Measurements from ENCODE around the gene CDC42BPB. TPM values are rescaled to one million over a fixed set of nuclear protein-coding genes. Genes with fewer than 3 reads are reported as not detected.

The CDC42BPB gene
- total RNA-seq, 2 experiments from 2014 or later, result 2.0 to 2.5 TPM

- no peaks in the 10 kb centered on the region for H3K4me1 Mint-ChIP-seq
- no peaks in the 10 kb centered on the region for H3K27me3 Mint-ChIP-seq
- H3K27ac Mint-ChIP-seq, result no peak overlapping the region
- peaks cover 24% of the 10 kb centered on the region for H3K36me3 Mint-ChIP-seq
- no peak for DNase-seq
- peaks cover 13% of the 10 kb centered on the region for H3K9me3 Mint-ChIP-seq
- H3K4me3 Mint-ChIP-seq, result no peak overlapping the region
These were observed 69.3 kb downstream of the CDC42BPB start for GRCh38 chr14:102988054-102988453.

GRCh38 chr14:102986810-102987579, 70.4 kb downstream of the CDC42BPB start:
- H3K27me3 Mint-ChIP-seq, result no peaks in the 10 kb centered on the region
- H3K9me3 Mint-ChIP-seq, result peaks cover 13% of the 10 kb centered on the region
- DNase-seq, result no peak
- peaks cover 24% of the 10 kb centered on the region for H3K36me3 Mint-ChIP-seq
- H3K27ac Mint-ChIP-seq, result no peak overlapping the region
- H3K4me1 Mint-ChIP-seq, result no peaks in the 10 kb centered on the region
- no peak overlapping the region for H3K4me3 Mint-ChIP-seq

GRCh38 chr14:102985665-102986064, 71.7 kb downstream of the CDC42BPB start:
- no peak overlapping the region for H3K27ac Mint-ChIP-seq
- no peaks in the 10 kb centered on the region for H3K4me1 Mint-ChIP-seq
- H3K9me3 Mint-ChIP-seq, result peaks cover 13% of the 10 kb centered on the region
- H3K27me3 Mint-ChIP-seq, result no peaks in the 10 kb centered on the region
- peaks cover 24% of the 10 kb centered on the region for H3K36me3 Mint-ChIP-seq
- DNase-seq, result no peak
- no peak overlapping the region for H3K4me3 Mint-ChIP-seq

GRCh38 chr14:102984336-102985102, 72.8 kb downstream of the CDC42BPB start:
- no peak overlapping the region for H3K27ac Mint-ChIP-seq
- DNase-seq, result no peak
- H3K9me3 Mint-ChIP-seq, result peaks cover 13% of the 10 kb centered on the region
- no peak overlapping the region for H3K4me3 Mint-ChIP-seq
- peaks cover 20% of the 10 kb centered on the region for H3K36me3 Mint-ChIP-seq
- H3K4me1 Mint-ChIP-seq, result no peaks in the 10 kb centered on the region
- H3K27me3 Mint-ChIP-seq, result no peaks in the 10 kb centered on the region

- Mint-ChIP-seq H3K9me3 (peaks cover 12% of the 10 kb centered on the region), H3K27ac (no peak overlapping the region)
These were observed 73.9 kb downstream of the CDC42BPB start for GRCh38 chr14:102983496-102983895.

GRCh38 chr14:102982852-102983470, 74.4 kb downstream of the CDC42BPB start:
- H3K27me3 Mint-ChIP-seq, result no peaks in the 10 kb centered on the region
- H3K4me1 Mint-ChIP-seq, result no peaks in the 10 kb centered on the region
- peaks cover 7% of the 10 kb centered on the region for H3K9me3 Mint-ChIP-seq
- H3K36me3 Mint-ChIP-seq, result peaks cover 12% of the 10 kb centered on the region
- H3K27ac Mint-ChIP-seq, result no peak overlapping the region
- no peak for DNase-seq
- H3K4me3 Mint-ChIP-seq, result no peak overlapping the region

More at GRCh38 chr14:102983496-102983895, 73.9 kb downstream of the CDC42BPB start:
- peaks cover 15% of the 10 kb centered on the region for H3K36me3 Mint-ChIP-seq
- no peak for DNase-seq
- H3K4me3 Mint-ChIP-seq, result no peak overlapping the region
- H3K27me3 Mint-ChIP-seq, result no peaks in the 10 kb centered on the region
- no peaks in the 10 kb centered on the region for H3K4me1 Mint-ChIP-seq

GRCh38 chr14:102980409-102980810, 76.9 kb downstream of the CDC42BPB start:
- no peak overlapping the region for H3K27ac Mint-ChIP-seq
- H3K27me3 Mint-ChIP-seq, result no peaks in the 10 kb centered on the region
- H3K36me3 Mint-ChIP-seq, result peaks cover 1% of the 10 kb centered on the region
- H3K9me3 Mint-ChIP-seq, result no peaks in the 10 kb centered on the region
- no peaks in the 10 kb centered on the region for H3K4me1 Mint-ChIP-seq
- DNase-seq, result no peak
- no peak overlapping the region for H3K4me3 Mint-ChIP-seq

- H3K4me1 Mint-ChIP-seq, result no peaks in the 10 kb centered on the region
- no peak overlapping the region for H3K27ac Mint-ChIP-seq
- no peaks in the 10 kb centered on the region for H3K36me3 Mint-ChIP-seq
- no peaks in the 10 kb centered on the region for H3K27me3 Mint-ChIP-seq
- H3K9me3 Mint-ChIP-seq, result no peaks in the 10 kb centered on the region
- DNase-seq, result no peak
- no peak overlapping the region for H3K4me3 Mint-ChIP-seq
These were observed 77.9 kb downstream of the CDC42BPB start for GRCh38 chr14:102979406-102979805.

- DNase-seq, result no peak
- Mint-ChIP-seq H3K4me3 (no peak overlapping the region), H3K4me1 (no peaks in the 10 kb centered on the region), H3K27ac (no peak overlapping the region), H3K36me3 (no peaks in the 10 kb centered on the region), H3K27me3 (no peaks in the 10 kb centered on the region), H3K9me3 (no peaks in the 10 kb centered on the region)
These were observed 79.9 kb downstream of the CDC42BPB start for GRCh38 chr14:102977475-102977874.

GRCh38 chr14:102975662-102976061, 81.7 kb downstream of the CDC42BPB start:
- Mint-ChIP-seq H3K27me3 (no peaks in the 10 kb centered on the region), H3K4me3 (no peak overlapping the region), H3K9me3 (no peaks in the 10 kb centered on the region), H3K36me3 (no peaks in the 10 kb centered on the region), H3K4me1 (no peaks in the 10 kb centered on the region), H3K27ac (no peak overlapping the region)
- no peak for DNase-seq

GRCh38 chr14:102973706-102974285, 83.6 kb downstream of the CDC42BPB start:
- Mint-ChIP-seq H3K4me1 (no peaks in the 10 kb centered on the region), H3K27ac (no peak overlapping the region), H3K27me3 (no peaks in the 10 kb centered on the region), H3K4me3 (no peak overlapping the region), H3K9me3 (no peaks in the 10 kb centered on the region), H3K36me3 (no peaks in the 10 kb centered on the region)
- DNase-seq, result no peak

- no peaks in the 10 kb centered on the region for H3K27me3 Mint-ChIP-seq
These were observed 85.3 kb downstream of the CDC42BPB start for GRCh38 chr14:102971836-102972606.

GRCh38 chr14:102971314-102971713, 86.0 kb downstream of the CDC42BPB start:
- Mint-ChIP-seq H3K27ac (no peak overlapping the region), H3K4me1 (no peaks in the 10 kb centered on the region), H3K9me3 (no peaks in the 10 kb centered on the region), H3K27me3 (no peaks in the 10 kb centered on the region), H3K36me3 (no peaks in the 10 kb centered on the region), H3K4me3 (no peak overlapping the region)
- no peak for DNase-seq

More at GRCh38 chr14:102971836-102972606, 85.3 kb downstream of the CDC42BPB start:
- H3K4me1 Mint-ChIP-seq, result no peaks in the 10 kb centered on the region
- no peaks in the 10 kb centered on the region for H3K9me3 Mint-ChIP-seq
- no peak overlapping the region for H3K27ac Mint-ChIP-seq
- no peak overlapping the region for H3K4me3 Mint-ChIP-seq
- H3K36me3 Mint-ChIP-seq, result no peaks in the 10 kb centered on the region
- DNase-seq, result no peak

- H3K36me3 Mint-ChIP-seq, result no peaks in the 10 kb centered on the region
- H3K9me3 Mint-ChIP-seq, result no peaks in the 10 kb centered on the region
- no peak for DNase-seq
- no peak overlapping the region for H3K27ac Mint-ChIP-seq
- H3K27me3 Mint-ChIP-seq, result no peaks in the 10 kb centered on the region
- H3K4me1 Mint-ChIP-seq, result no peaks in the 10 kb centered on the region
- no peak overlapping the region for H3K4me3 Mint-ChIP-seq
These were observed 86.9 kb downstream of the CDC42BPB start for GRCh38 chr14:102970496-102970895.
